Left ventricle myocardium inferior (tissue), 1 donor: Measurements from ENCODE around the gene ULK4. TPM values are rescaled to one million over a fixed set of nuclear protein-coding genes. Genes with fewer than 3 reads are reported as not detected.
"Not testable (repeated sequence)": the region's sequence is repeated elsewhere in the genome, so short reads cannot be mapped to it uniquely, and the experiment has no call there.

ENCODE experiments used
- DNase-seq: peaks from one replicate; pipeline ENCODE4 v3.0.0-alpha.2; 2020
- H3K27ac ChIP-seq: fragments of 200-600 bp; replicated peaks from 2 replicates; pipeline ENCODE4 v1.8.0; 2021
- H3K27me3 ChIP-seq: fragments of 200-600 bp; 2 replicates; pipeline ENCODE4 v1.8.0; 2021; ENCODE audit warnings: low read depth
- H3K36me3 ChIP-seq: fragments of 200-600 bp; 2 replicates; pipeline ENCODE4 v1.8.0; 2021
- H3K4me1 ChIP-seq: fragments of 200-600 bp; 2 replicates; pipeline ENCODE4 v1.8.0; 2021
- H3K4me3 ChIP-seq: fragments of 200-600 bp; 2 replicates; pipeline ENCODE4 v1.8.0; 2021; ENCODE audit warnings: mild to moderate bottlenecking, moderate library complexity
- H3K9me3 ChIP-seq: fragments of 200-600 bp; replicated peaks from 2 replicates; pipeline ENCODE4 v1.8.0; 2021
- intact Hi-C: fragments of 100-400 bp; cut with micrococcal nuclease; formaldehyde crosslinking; loops from one replicate; pipeline ENCODE4 v1.11.0; 2022
- total RNA-seq: library from RNA; stranded (reverse); fragmentation: NEBNext Ultra II Directional; extraction: Animal tissue kit (Norgen Biotek cat#: 25700); gene quantifications from one replicate; pipeline ENCODE4 v1.2.1, GENCODE V29; 2021
- TF ChIP-seq, protein P1 (sequence below): fragments of 200-600 bp; IDR thresholded peaks from 2 replicates; pipeline ENCODE4 v1.8.0; 2021; ENCODE audit warnings: antibody characterized with exemption, mild to moderate bottlenecking, borderline replicate concordance
- donor health status: DM: no; HTN: yes; CAD: no; lungs with severe emphysema.

The ULK4 gene
- total RNA-seq, 1 donor from 2014 or later = 1.8 TPM

DNA sequence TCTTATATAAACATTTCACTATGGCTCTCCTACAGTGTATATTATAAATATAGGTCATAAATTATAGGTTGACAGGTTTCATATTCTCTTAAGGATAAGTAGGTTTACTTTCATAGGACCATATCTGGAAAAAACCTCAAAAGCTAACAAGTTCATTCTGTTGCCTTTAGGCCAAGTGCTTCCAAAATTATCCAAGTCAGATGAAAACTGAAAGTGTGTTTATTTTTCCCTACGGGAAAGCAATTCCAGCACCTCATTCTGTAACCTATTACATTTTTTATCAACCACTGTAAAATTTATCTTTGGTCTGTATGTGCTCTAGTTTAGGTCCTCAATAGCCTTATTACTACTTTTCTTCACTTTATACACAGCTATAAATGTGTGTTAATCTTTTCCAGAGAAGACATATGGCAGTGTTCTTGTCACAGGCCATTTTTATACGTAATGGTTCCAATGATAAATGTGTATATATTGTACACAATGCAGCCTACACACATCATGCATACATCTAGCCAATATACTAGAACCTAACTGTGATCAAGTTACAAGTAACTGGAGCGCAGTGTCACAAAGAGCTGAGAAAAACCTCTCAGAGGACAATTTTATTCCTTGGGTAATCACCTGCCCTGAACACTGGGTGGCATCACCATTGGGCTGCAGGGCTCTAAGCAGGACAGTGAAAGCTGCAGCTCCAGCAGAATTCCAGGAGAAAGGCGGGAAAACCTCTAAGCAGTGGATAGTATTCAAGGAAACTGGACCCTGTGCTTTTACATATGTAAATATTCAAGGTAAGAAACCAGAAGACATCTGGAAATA lies 511.3 kb downstream of the ULK4 start:
- H3K9me3 ChIP-seq = no peaks in the 10 kb centered on the region

DNA sequence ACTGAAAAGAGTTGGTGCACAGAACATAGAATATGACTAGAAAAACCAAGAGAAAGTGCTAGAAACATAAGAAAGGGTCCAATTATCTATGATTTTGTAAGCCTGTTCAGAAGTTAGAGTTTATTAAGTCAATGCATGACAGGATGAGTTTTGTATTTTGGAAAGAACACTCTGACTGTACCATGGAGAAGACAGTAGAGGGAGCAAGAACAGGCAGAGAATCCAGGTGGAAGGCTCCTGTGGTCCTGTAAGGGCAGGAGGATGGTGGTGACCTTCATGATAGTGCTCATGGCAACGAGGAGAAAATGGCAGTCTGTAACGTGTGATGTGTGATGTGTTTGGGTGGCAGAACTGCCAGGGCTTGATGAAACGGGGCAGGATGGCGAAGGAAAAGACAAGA lies 513.5 kb downstream of the ULK4 start:
- TF ChIP-seq, protein P1, sequence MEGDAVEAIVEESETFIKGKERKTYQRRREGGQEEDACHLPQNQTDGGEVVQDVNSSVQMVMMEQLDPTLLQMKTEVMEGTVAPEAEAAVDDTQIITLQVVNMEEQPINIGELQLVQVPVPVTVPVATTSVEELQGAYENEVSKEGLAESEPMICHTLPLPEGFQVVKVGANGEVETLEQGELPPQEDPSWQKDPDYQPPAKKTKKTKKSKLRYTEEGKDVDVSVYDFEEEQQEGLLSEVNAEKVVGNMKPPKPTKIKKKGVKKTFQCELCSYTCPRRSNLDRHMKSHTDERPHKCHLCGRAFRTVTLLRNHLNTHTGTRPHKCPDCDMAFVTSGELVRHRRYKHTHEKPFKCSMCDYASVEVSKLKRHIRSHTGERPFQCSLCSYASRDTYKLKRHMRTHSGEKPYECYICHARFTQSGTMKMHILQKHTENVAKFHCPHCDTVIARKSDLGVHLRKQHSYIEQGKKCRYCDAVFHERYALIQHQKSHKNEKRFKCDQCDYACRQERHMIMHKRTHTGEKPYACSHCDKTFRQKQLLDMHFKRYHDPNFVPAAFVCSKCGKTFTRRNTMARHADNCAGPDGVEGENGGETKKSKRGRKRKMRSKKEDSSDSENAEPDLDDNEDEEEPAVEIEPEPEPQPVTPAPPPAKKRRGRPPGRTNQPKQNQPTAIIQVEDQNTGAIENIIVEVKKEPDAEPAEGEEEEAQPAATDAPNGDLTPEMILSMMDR = no peak
- no peak for DNase-seq
- no peak overlapping the region for H3K27ac ChIP-seq
- H3K9me3 ChIP-seq = no peaks in the 10 kb centered on the region
- intact Hi-C loops = no loop called here
- H3K27me3 ChIP-seq = no peaks in the 10 kb centered on the region
- no peaks in the 10 kb centered on the region for H3K36me3 ChIP-seq
- H3K4me1 ChIP-seq = no peaks in the 10 kb centered on the region
- H3K4me3 ChIP-seq = no peak overlapping the region

More for the DNA sequence above, 511.3 kb downstream of the ULK4 start:
- TF ChIP-seq, protein P1 = peak; percentile 28
- H3K27ac ChIP-seq = no peak overlapping the region
- no peak for DNase-seq
- intact Hi-C loops = no loop called here
- no peaks in the 10 kb centered on the region for H3K36me3 ChIP-seq
- no peak overlapping the region for H3K4me3 ChIP-seq
- no peaks in the 10 kb centered on the region for H3K4me1 ChIP-seq
- H3K27me3 ChIP-seq = no peaks in the 10 kb centered on the region

- H3K4me1 ChIP-seq = no peaks in the 10 kb centered on the region
- no peak overlapping the region for H3K4me3 ChIP-seq
- H3K9me3 ChIP-seq = no peaks in the 10 kb centered on the region
- no peaks in the 10 kb centered on the region for H3K27me3 ChIP-seq
- no peaks in the 10 kb centered on the region for H3K36me3 ChIP-seq
- no peak for DNase-seq
- TF ChIP-seq, protein P1 = no peak
- no peak overlapping the region for H3K27ac ChIP-seq
- intact Hi-C loops = no loop called here
These were observed 514.2 kb downstream of the ULK4 start for GRCh38 chr3:41447701-41448100.

- H3K27me3 ChIP-seq, H3K4me3 ChIP-seq, H3K9me3 ChIP-seq, H3K27ac ChIP-seq, H3K4me1 ChIP-seq, intact Hi-C loops, DNase-seq, H3K36me3 ChIP-seq: not testable (repeated sequence)
These were observed 515.6 kb downstream of the ULK4 start for GRCh38 chr3:41446316-41446715.

- Histone ChIP-seq H3K27me3 (no peaks in the 10 kb centered on the region), H3K4me3 (no peak overlapping the region), H3K9me3 (peaks cover 16% of the 10 kb centered on the region), H3K27ac (no peak overlapping the region), H3K4me1 (no peaks in the 10 kb centered on the region), H3K36me3 (no peaks in the 10 kb centered on the region)
- TF ChIP-seq, protein P1 = no peak
- DNase-seq = no peak
- intact Hi-C loops = no loop called here
These were observed 520.3 kb downstream of the ULK4 start for GRCh38 chr3:41441568-41441967.

- H3K4me3 ChIP-seq = no peak overlapping the region
- intact Hi-C loops = no loop called here
- no peaks in the 10 kb centered on the region for H3K4me1 ChIP-seq
- H3K36me3 ChIP-seq = no peaks in the 10 kb centered on the region
- no peak for DNase-seq
- no peak overlapping the region for H3K27ac ChIP-seq
- TF ChIP-seq, protein P1 = no peak
- no peaks in the 10 kb centered on the region for H3K27me3 ChIP-seq
- peaks cover 16% of the 10 kb centered on the region for H3K9me3 ChIP-seq
These were observed 520.8 kb downstream of the ULK4 start for GRCh38 chr3:41441139-41441538.
